H9 (cell line): ENCODE data around the gene DHRSX. TPM values are rescaled to one million over a fixed set of nuclear protein-coding genes. Genes with fewer than 3 reads are reported as not detected.

Experiments
- DNase-seq: peaks from one replicate; pipeline ENCODE4 v3.0.0-alpha.2; 2017
- H2AFZ ChIP-seq: one replicate; pipeline ENCODE4 v1.6.1; 2013; ENCODE audit warnings: mild to moderate bottlenecking, low read length, control low read depth, moderate library complexity
- H2AK5ac ChIP-seq: 2 replicates; pipeline ENCODE4 v1.6.1; 2013; ENCODE audit warnings: low read length, control low read depth, mixed read lengths; ENCODE audit not compliant: insufficient read length
- H2BK120ac ChIP-seq: one replicate; pipeline ENCODE4 v1.6.1; 2013; ENCODE audit warnings: low read depth, mild to moderate bottlenecking, low read length, control low read depth, inconsistent platforms; ENCODE audit not compliant: poor library complexity, severe bottlenecking
- H2BK12ac ChIP-seq: 2 replicates; pipeline ENCODE4 v1.6.1; 2013; ENCODE audit warnings: low read length, control low read depth, mixed read lengths, low read depth; ENCODE audit not compliant: insufficient read length
- H2BK15ac ChIP-seq: 2 replicates; pipeline ENCODE4 v1.6.1; 2013; ENCODE audit warnings: low read depth, low read length, control low read depth
- H2BK20ac ChIP-seq: one replicate; pipeline ENCODE4 v1.6.1; 2013; ENCODE audit warnings: low read depth, mild to moderate bottlenecking, low read length, control low read depth, inconsistent platforms; ENCODE audit not compliant: poor library complexity, severe bottlenecking
- H2BK5ac ChIP-seq: 2 replicates; pipeline ENCODE4 v1.6.1; 2013; ENCODE audit warnings: low read length, control low read depth, mixed read lengths; ENCODE audit not compliant: insufficient read length
- H3K14ac ChIP-seq: 2 replicates; pipeline ENCODE4 v1.6.1; 2013; ENCODE audit warnings: low read length, control low read depth; ENCODE audit not compliant: insufficient read depth
- H3K18ac ChIP-seq: 2 replicates; pipeline ENCODE4 v1.6.1; 2013; ENCODE audit warnings: low read depth, mild to moderate bottlenecking, mixed read lengths, low read length, control low read depth; ENCODE audit not compliant: insufficient read length
- H3K23ac ChIP-seq: 2 replicates; pipeline ENCODE4 v1.6.1; 2013; ENCODE audit warnings: low read length, control low read depth, mixed read lengths, low read depth; ENCODE audit not compliant: insufficient read length
- H3K23me2 ChIP-seq: 2 replicates; pipeline ENCODE4 v1.6.1; 2013; ENCODE audit warnings: low read depth, mild to moderate bottlenecking, mixed read lengths, low read length, control low read depth; ENCODE audit not compliant: insufficient read length, poor library complexity, severe bottlenecking
- H3K27ac ChIP-seq: 2 replicates; pipeline ENCODE4 v1.5.1; 2013; ENCODE audit warnings: low read length, control low read depth, mixed read lengths, low read depth; ENCODE audit not compliant: insufficient read length
- H3K27me3 ChIP-seq: 2 replicates; pipeline ENCODE4 v1.6.1; 2013; ENCODE audit warnings: low read length, control low read depth, inconsistent platforms; ENCODE audit not compliant: insufficient read depth
- H3K4ac ChIP-seq: 2 replicates; pipeline ENCODE4 v1.6.1; 2013; ENCODE audit warnings: low read depth, mild to moderate bottlenecking, control low read depth, inconsistent platforms, low read length, moderate library complexity
- H3K4me1 ChIP-seq: 2 replicates; pipeline ENCODE4 v1.6.1; 2013; ENCODE audit warnings: low read length, control low read depth, inconsistent platforms; ENCODE audit not compliant: insufficient read depth
- H3K4me2 ChIP-seq: 2 replicates; pipeline ENCODE4 v1.6.1; 2013; ENCODE audit warnings: low read length, control low read depth, mixed read lengths; ENCODE audit not compliant: insufficient read length, insufficient read depth
- H3K56ac ChIP-seq: 2 replicates; pipeline ENCODE4 v1.6.1; 2013; ENCODE audit warnings: low read depth, mild to moderate bottlenecking, mixed read lengths, low read length, control low read depth; ENCODE audit not compliant: insufficient read length
- H3K79me1 ChIP-seq: 2 replicates; pipeline ENCODE4 v1.6.1; 2013; ENCODE audit warnings: low read depth, mild to moderate bottlenecking, moderate library complexity, low read length, control low read depth, inconsistent platforms; ENCODE audit not compliant: insufficient read depth, poor library complexity, severe bottlenecking
- H3K79me2 ChIP-seq: 2 replicates; pipeline ENCODE4 v1.6.1; 2013; ENCODE audit warnings: low read length, control low read depth, inconsistent platforms; ENCODE audit not compliant: insufficient read depth
- H3K9ac ChIP-seq: 2 replicates; pipeline ENCODE4 v1.6.1; 2013; ENCODE audit warnings: low read length, control low read depth, mixed read lengths; ENCODE audit not compliant: insufficient read length; ENCODE audit errors: extremely low read depth
- H3K9me3 ChIP-seq: one replicate; pipeline ENCODE4 v1.6.1; 2013; ENCODE audit warnings: low read depth, low read length, inconsistent platforms; ENCODE audit not compliant: control insufficient read depth
- H3T11ph ChIP-seq: one replicate; pipeline ENCODE4 v1.6.1; 2013; ENCODE audit warnings: mild to moderate bottlenecking, low read length, control low read depth, inconsistent platforms
- H4K20me1 ChIP-seq: one replicate; pipeline ENCODE4 v1.6.1; 2013; ENCODE audit not compliant: control insufficient read depth, insufficient read length, insufficient read depth
- H4K5ac ChIP-seq: 2 replicates; pipeline ENCODE4 v1.6.1; 2013; ENCODE audit warnings: low read depth, mild to moderate bottlenecking, mixed read lengths, low read length, control low read depth; ENCODE audit not compliant: insufficient read length
- H4K8ac ChIP-seq: replicated peaks from 2 replicates; pipeline ENCODE4 v1.6.1; 2013; ENCODE audit warnings: low read length, control low read depth, mixed read lengths, low read depth; ENCODE audit not compliant: insufficient read length
- H4K91ac ChIP-seq: 2 replicates; pipeline ENCODE4 v1.6.1; 2013; ENCODE audit warnings: low read depth, mild to moderate bottlenecking, moderate library complexity, mixed read lengths, low read length, control low read depth; ENCODE audit not compliant: insufficient read length
- H3K27ac Mint-ChIP-seq, 3 experiments: 2 replicates in 2 of 3; 3 replicates in 1 of 3; pipeline ENCODE4 v1.8.0; 2020 to 2021; ENCODE audit warnings: mixed read lengths in 3 of 3, mild to moderate bottlenecking in 1 of 3, moderate library complexity in 1 of 3
- H3K27me3 Mint-ChIP-seq: 2 replicates; pipeline ENCODE4 v1.8.0; 2021; ENCODE audit warnings: low read depth, mild to moderate bottlenecking, moderate library complexity, mixed read lengths
- H3K36me3 Mint-ChIP-seq, 3 experiments: 2 replicates in 2 of 3; 3 replicates in 1 of 3; pipeline ENCODE4 v1.8.0; 2020 to 2021; ENCODE audit warnings: low read depth in 3 of 3, mixed read lengths in 3 of 3; ENCODE audit not compliant: insufficient read depth in 1 of 3
- H3K4me1 Mint-ChIP-seq, 2 experiments: 2 replicates each; pipeline ENCODE4 v1.8.0; 2020; ENCODE audit warnings: mixed read lengths in 2 of 2
- H3K4me3 Mint-ChIP-seq, 2 experiments: 2 replicates in 1 of 2; 3 replicates in 1 of 2; pipeline ENCODE4 v1.8.0; 2020 to 2021; ENCODE audit warnings: mild to moderate bottlenecking in 2 of 2, mixed read lengths in 2 of 2, moderate library complexity in 1 of 2
- H3K9me3 Mint-ChIP-seq, 2 experiments: 2 replicates in 1 of 2; 3 replicates in 1 of 2; pipeline ENCODE4 v1.8.0; 2020; ENCODE audit warnings: mild to moderate bottlenecking in 2 of 2, mixed read lengths in 2 of 2, moderate library complexity in 1 of 2
- CTCF ChIP-seq: fragments of 200-600 bp; sonication (generic); conservative IDR thresholded peaks from 3 replicates; pipeline ENCODE4 v1.8.0; 2021; ENCODE audit warnings: antibody characterized with exemption, mild to moderate bottlenecking
- WGBS: extraction: QIAGEN DNeasy Blood & Tissue Kit; methylation state at CpG from one replicate; pipeline ENCODE4 v1.1.7; 2013; ENCODE audit warnings: missing lambda C conversion rate, low lambda C conversion rate, mixed read lengths; ENCODE audit not compliant: insufficient read length; ENCODE audit errors: extremely low coverage; 5-methylcytosine and 5-hydroxymethylcytosine counted together
- total RNA-seq: library from RNA; stranded (reverse); gene quantifications from 2 replicates; pipeline ENCODE4 v1.2.1, GENCODE V29; 2021

Gene DHRSX
- total RNA-seq, 1 experiment from 2014 or later: 44.0 TPM

DNA sequence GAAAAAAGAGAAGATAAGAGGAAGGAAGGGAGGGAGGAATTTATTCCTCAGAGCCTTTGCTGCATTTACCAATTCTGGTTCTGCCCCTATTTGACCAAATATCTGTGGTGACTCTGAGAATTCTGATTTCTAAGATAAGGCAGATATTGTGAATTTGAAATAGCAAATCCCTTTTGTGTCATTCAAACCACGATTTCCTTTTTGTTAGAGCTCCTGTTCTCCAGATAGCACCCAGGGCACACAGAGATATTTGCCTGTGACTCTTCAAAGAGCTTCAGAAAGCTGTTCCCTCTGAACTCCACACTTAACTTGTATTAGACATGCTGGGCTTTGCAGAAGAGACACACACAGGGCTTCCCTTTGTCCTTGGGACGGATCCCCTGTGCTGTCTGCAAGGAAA, 272.2 kb downstream of the DHRSX start:
- Histone ChIP-seq H3K4me1 (no peaks in the 10 kb centered on the region; the same call in 1 of the 2 replicates), H4K8ac (no peak overlapping the region), H2AK5ac (no peak overlapping the region), H3K23me2 (no peaks in the 10 kb centered on the region), H3K79me1 (no peaks in the 10 kb centered on the region), H3K4ac (no peak overlapping the region), H4K91ac (no peak overlapping the region), H2AFZ (no peak overlapping the region), H3K4me2 (no peak overlapping the region), H3K18ac (no peak overlapping the region), H4K5ac (no peak overlapping the region), H3K14ac (no peak overlapping the region; the same call in 1 of the 2 replicates), H3K9me3 (no peaks in the 10 kb centered on the region), H3K27me3 (no peaks in the 10 kb centered on the region), H4K20me1 (peaks cover 3% of the 10 kb centered on the region), H3K9ac (no peak overlapping the region), H2BK15ac (no peak overlapping the region), H3K56ac (no peak overlapping the region), H2BK5ac (no peak overlapping the region), H3T11ph (no peak overlapping the region), H3K23ac (no peak overlapping the region), H3K27ac (no peak overlapping the region), H3K79me2 (no peaks in the 10 kb centered on the region), H2BK20ac (no peak overlapping the region), H2BK120ac (no peak overlapping the region), H2BK12ac (no peak overlapping the region)
- no peak for TF ChIP-seq CTCF
- Mint-ChIP-seq H3K9me3 (peaks cover 29 to 31% of the 10 kb centered on the region in 2 experiments), H3K4me1 (peaks cover 23 to 25% of the 10 kb centered on the region in 2 experiments), H3K36me3 (peaks cover 45 to 58% (median 54%) of the 10 kb centered on the region in 3 experiments), H3K4me3 (no peak overlapping the region), H3K27ac (peak overlapping the region in 2 of 3 experiments; percentile 23 to 56; a peak in 2 of 7 replicates), H3K27me3 (peaks cover 3% of the 10 kb centered on the region)
- DNase-seq: no peak
- no CpG with 5 or more reads among the region's 2 CpGs for WGBS
